Measurements from ENCODE around the gene PRKAG2. TPM values are rescaled to one million over a fixed set of nuclear protein-coding genes. Genes with fewer than 3 reads are reported as not detected.

PRKAG2 gene
- total and polyA plus RNA-seq, 9 donors = 9.3 to 37.7 (median 22.6) TPM

- TF ChIP-seq POLR2A (IDR thresholded peaks at IDR 0.05) (no peak), EP300 (IDR thresholded peaks at IDR 0.05) (no peak)
- TF ChIP-seq, protein P1, sequence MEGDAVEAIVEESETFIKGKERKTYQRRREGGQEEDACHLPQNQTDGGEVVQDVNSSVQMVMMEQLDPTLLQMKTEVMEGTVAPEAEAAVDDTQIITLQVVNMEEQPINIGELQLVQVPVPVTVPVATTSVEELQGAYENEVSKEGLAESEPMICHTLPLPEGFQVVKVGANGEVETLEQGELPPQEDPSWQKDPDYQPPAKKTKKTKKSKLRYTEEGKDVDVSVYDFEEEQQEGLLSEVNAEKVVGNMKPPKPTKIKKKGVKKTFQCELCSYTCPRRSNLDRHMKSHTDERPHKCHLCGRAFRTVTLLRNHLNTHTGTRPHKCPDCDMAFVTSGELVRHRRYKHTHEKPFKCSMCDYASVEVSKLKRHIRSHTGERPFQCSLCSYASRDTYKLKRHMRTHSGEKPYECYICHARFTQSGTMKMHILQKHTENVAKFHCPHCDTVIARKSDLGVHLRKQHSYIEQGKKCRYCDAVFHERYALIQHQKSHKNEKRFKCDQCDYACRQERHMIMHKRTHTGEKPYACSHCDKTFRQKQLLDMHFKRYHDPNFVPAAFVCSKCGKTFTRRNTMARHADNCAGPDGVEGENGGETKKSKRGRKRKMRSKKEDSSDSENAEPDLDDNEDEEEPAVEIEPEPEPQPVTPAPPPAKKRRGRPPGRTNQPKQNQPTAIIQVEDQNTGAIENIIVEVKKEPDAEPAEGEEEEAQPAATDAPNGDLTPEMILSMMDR (IDR thresholded peaks at IDR 0.05) = no peak
- 86 to 91% (median 90%) methylated on average over 13 of the region's 13 CpGs for WGBS, 3 donors
- Histone ChIP-seq H3K27me3 (no peaks in the 10 kb centered on the region), H3K9me3 (no peaks in the 10 kb centered on the region), H3K36me3 (no peaks in the 10 kb centered on the region), H3K27ac (no peak overlapping the region), H3K4me1 (ENCODE audit: insufficient read depth) (peaks cover 5% of the 10 kb centered on the region), H3K4me3 (no peak overlapping the region)
- no peak for DNase-seq
- intact Hi-C loops (cut with DNase I) = loop anchor here in 2 of 4 donors (5.0 to 10.0 kb wide), 2 partner anchors 399 to 451 kb away; no protein-coding TSS in a partner anchor
These were observed 113.4 kb downstream of the PRKAG2 start for GRCh38 chr7:151763420-151763984.

DNA sequence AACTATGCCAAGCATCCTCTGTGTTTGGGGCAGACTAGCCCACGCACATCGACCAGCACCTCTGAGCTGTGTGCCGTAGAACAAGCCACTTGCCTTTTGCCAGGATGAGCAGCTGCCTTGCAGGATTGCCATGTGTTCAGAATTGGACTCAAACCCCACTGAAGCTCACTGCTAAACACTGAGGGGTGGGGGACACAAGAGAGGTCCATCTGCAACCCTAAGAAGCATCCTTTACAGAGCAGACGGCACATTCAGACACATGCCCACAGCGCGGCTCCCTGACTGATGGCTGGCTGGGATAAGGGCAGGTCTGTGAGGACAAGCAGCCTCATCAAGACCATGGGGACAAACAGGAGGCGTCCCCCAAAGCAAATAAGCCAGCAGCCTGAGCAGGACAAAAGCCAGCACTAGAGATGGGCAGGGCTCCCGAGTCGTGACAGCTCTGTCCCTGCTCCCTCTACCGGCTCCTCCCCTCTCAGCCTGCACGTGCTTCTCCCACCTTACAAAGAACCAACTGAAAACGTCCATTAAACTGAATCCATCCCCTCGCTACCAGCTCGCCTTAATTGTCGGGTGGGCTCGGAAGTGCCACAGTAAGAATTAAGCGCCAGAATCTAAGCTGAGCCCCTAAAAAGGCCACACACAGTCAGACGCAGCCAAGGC is 114.2 kb downstream of the PRKAG2 start:
- 84 to 90% (median 90%) methylated on average over 18 of the region's 18 CpGs for WGBS, 3 donors
- no peaks in the 10 kb centered on the region for H3K9me3 ChIP-seq
- no peaks in the 10 kb centered on the region for H3K27me3 ChIP-seq
- intact Hi-C loops (cut with DNase I) = loop anchor here in 2 of 4 donors (5.0 to 10.0 kb wide), 2 partner anchors 398 to 450 kb away; no protein-coding TSS in a partner anchor
- H3K27ac ChIP-seq = no peak overlapping the region
- no peak for DNase-seq
- peaks cover 7% of the 10 kb centered on the region for H3K4me1 ChIP-seq (ENCODE audit: insufficient read depth)
- H3K36me3 ChIP-seq = no peaks in the 10 kb centered on the region
- TF ChIP-seq EP300 (IDR thresholded peaks at IDR 0.05) = no peak
- H3K4me3 ChIP-seq = no peak overlapping the region

DNA sequence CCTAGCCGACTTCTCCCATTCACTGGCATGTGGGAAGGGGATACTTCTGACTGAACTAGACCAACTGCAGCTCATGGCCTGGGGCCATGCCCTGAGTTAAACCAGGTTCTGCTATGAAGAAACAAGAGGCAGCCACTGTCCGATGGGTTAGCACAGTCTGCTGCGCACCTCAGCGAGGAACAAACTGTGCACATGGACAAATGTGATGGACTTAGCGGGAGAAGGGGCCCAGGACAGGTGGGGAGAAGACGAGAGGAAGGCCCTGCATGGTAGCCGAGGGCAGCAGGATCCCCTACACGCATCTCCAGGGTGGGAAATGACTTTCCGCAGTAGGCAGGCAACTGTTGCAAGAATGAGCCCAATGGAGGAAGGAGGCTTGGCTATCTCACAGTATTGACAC is 115.0 kb downstream of the PRKAG2 start:
- H3K27me3 ChIP-seq = no peaks in the 10 kb centered on the region
- no peaks in the 10 kb centered on the region for H3K36me3 ChIP-seq
- no peak overlapping the region for H3K27ac ChIP-seq
- intact Hi-C loops (cut with DNase I) = loop anchor here in 2 of 4 donors (5.0 to 10.0 kb wide), 2 partner anchors 397 to 450 kb away; no protein-coding TSS in a partner anchor
- 94 to 98% (median 96%) methylated on average over 9 of the region's 9 CpGs for WGBS, 3 donors
- H3K9me3 ChIP-seq = no peaks in the 10 kb centered on the region
- peaks cover 9% of the 10 kb centered on the region for H3K4me1 ChIP-seq (ENCODE audit: insufficient read depth)
- no peak overlapping the region for H3K4me3 ChIP-seq
- TF ChIP-seq EP300 (IDR thresholded peaks at IDR 0.05) (no peak), POLR2A (IDR thresholded peaks at IDR 0.05) (no peak)
- TF ChIP-seq, protein P1 (IDR thresholded peaks at IDR 0.05) = no peak
- DNase-seq = no peak

- WGBS, 3 donors = 85 to 88% (median 85%) methylated on average over 3 of the region's 3 CpGs
- intact Hi-C loops (cut with DNase I) = loop anchor here in 2 of 4 donors (5.0 to 10.0 kb wide), 2 partner anchors 396 to 449 kb away; no protein-coding TSS in a partner anchor
- Histone ChIP-seq H3K4me1 (ENCODE audit: insufficient read depth) (peaks cover 17% of the 10 kb centered on the region), H3K27ac (no peak overlapping the region), H3K36me3 (no peaks in the 10 kb centered on the region), H3K9me3 (no peaks in the 10 kb centered on the region), H3K27me3 (no peaks in the 10 kb centered on the region), H3K4me3 (no peak overlapping the region)
- TF ChIP-seq, protein P1 (IDR thresholded peaks at IDR 0.05) = no peak
- TF ChIP-seq POLR2A (IDR thresholded peaks at IDR 0.05) = no peak
- TF ChIP-seq EP300 (IDR thresholded peaks at IDR 0.05) = no peak
- DNase-seq = no peak
These were observed 115.7 kb downstream of the PRKAG2 start for GRCh38 chr7:151761231-151761630.
